Measurements from ENCODE around the gene ANO3.

GRCh38 chr11:26324270-26324669 is 7.7 kb upstream of the ANO3 start:
- no peak for TF ChIP-seq CTCF (conservative IDR thresholded peaks at IDR 0.05; ENCODE audit: low read depth, low read length)
- TF ChIP-seq EZH2phosphoT487 (IDR thresholded peaks at IDR 0.05; ENCODE audit: borderline replicate concordance, low read length): no peak
- TF ChIP-seq EZH2 (IDR thresholded peaks at IDR 0.05; ENCODE audit: low read length, unreplicated experiment): no peak

Data from PC-3 (cell line).